H9 (cell line): ENCODE results near the gene KANSL1. TPM values are rescaled to one million over a fixed set of nuclear protein-coding genes. Genes with fewer than 3 reads are reported as not detected.

ENCODE experiments used
- DNase-seq: peaks from one replicate; pipeline ENCODE4 v3.0.0-alpha.2; 2017
- H2AFZ ChIP-seq: one replicate; pipeline ENCODE4 v1.6.1; 2013; ENCODE audit warnings: mild to moderate bottlenecking, low read length, control low read depth, moderate library complexity
- H2AK5ac ChIP-seq: 2 replicates; pipeline ENCODE4 v1.6.1; 2013; ENCODE audit warnings: low read length, control low read depth, mixed read lengths; ENCODE audit not compliant: insufficient read length
- H2BK120ac ChIP-seq: one replicate; pipeline ENCODE4 v1.6.1; 2013; ENCODE audit warnings: low read depth, mild to moderate bottlenecking, low read length, control low read depth, inconsistent platforms; ENCODE audit not compliant: poor library complexity, severe bottlenecking
- H2BK12ac ChIP-seq: 2 replicates; pipeline ENCODE4 v1.6.1; 2013; ENCODE audit warnings: low read length, control low read depth, mixed read lengths, low read depth; ENCODE audit not compliant: insufficient read length
- H2BK15ac ChIP-seq: 2 replicates; pipeline ENCODE4 v1.6.1; 2013; ENCODE audit warnings: low read depth, low read length, control low read depth
- H2BK20ac ChIP-seq: one replicate; pipeline ENCODE4 v1.6.1; 2013; ENCODE audit warnings: low read depth, mild to moderate bottlenecking, low read length, control low read depth, inconsistent platforms; ENCODE audit not compliant: poor library complexity, severe bottlenecking
- H2BK5ac ChIP-seq: 2 replicates; pipeline ENCODE4 v1.6.1; 2013; ENCODE audit warnings: low read length, control low read depth, mixed read lengths; ENCODE audit not compliant: insufficient read length
- H3K14ac ChIP-seq: 2 replicates; pipeline ENCODE4 v1.6.1; 2013; ENCODE audit warnings: low read length, control low read depth; ENCODE audit not compliant: insufficient read depth
- H3K18ac ChIP-seq: 2 replicates; pipeline ENCODE4 v1.6.1; 2013; ENCODE audit warnings: low read depth, mild to moderate bottlenecking, mixed read lengths, low read length, control low read depth; ENCODE audit not compliant: insufficient read length
- H3K23ac ChIP-seq: 2 replicates; pipeline ENCODE4 v1.6.1; 2013; ENCODE audit warnings: low read length, control low read depth, mixed read lengths, low read depth; ENCODE audit not compliant: insufficient read length
- H3K23me2 ChIP-seq: 2 replicates; pipeline ENCODE4 v1.6.1; 2013; ENCODE audit warnings: low read depth, mild to moderate bottlenecking, mixed read lengths, low read length, control low read depth; ENCODE audit not compliant: insufficient read length, poor library complexity, severe bottlenecking
- H3K27ac ChIP-seq: 2 replicates; pipeline ENCODE4 v1.5.1; 2013; ENCODE audit warnings: low read length, control low read depth, mixed read lengths, low read depth; ENCODE audit not compliant: insufficient read length
- H3K27me3 ChIP-seq: 2 replicates; pipeline ENCODE4 v1.6.1; 2013; ENCODE audit warnings: low read length, control low read depth, inconsistent platforms; ENCODE audit not compliant: insufficient read depth
- H3K4ac ChIP-seq: 2 replicates; pipeline ENCODE4 v1.6.1; 2013; ENCODE audit warnings: low read depth, mild to moderate bottlenecking, control low read depth, inconsistent platforms, low read length, moderate library complexity
- H3K4me1 ChIP-seq: 2 replicates; pipeline ENCODE4 v1.6.1; 2013; ENCODE audit warnings: low read length, control low read depth, inconsistent platforms; ENCODE audit not compliant: insufficient read depth
- H3K4me2 ChIP-seq: 2 replicates; pipeline ENCODE4 v1.6.1; 2013; ENCODE audit warnings: low read length, control low read depth, mixed read lengths; ENCODE audit not compliant: insufficient read length, insufficient read depth
- H3K56ac ChIP-seq: 2 replicates; pipeline ENCODE4 v1.6.1; 2013; ENCODE audit warnings: low read depth, mild to moderate bottlenecking, mixed read lengths, low read length, control low read depth; ENCODE audit not compliant: insufficient read length
- H3K79me1 ChIP-seq: 2 replicates; pipeline ENCODE4 v1.6.1; 2013; ENCODE audit warnings: low read depth, mild to moderate bottlenecking, moderate library complexity, low read length, control low read depth, inconsistent platforms; ENCODE audit not compliant: insufficient read depth, poor library complexity, severe bottlenecking
- H3K79me2 ChIP-seq: 2 replicates; pipeline ENCODE4 v1.6.1; 2013; ENCODE audit warnings: low read length, control low read depth, inconsistent platforms; ENCODE audit not compliant: insufficient read depth
- H3K9ac ChIP-seq: 2 replicates; pipeline ENCODE4 v1.6.1; 2013; ENCODE audit warnings: low read length, control low read depth, mixed read lengths; ENCODE audit not compliant: insufficient read length; ENCODE audit errors: extremely low read depth
- H3K9me3 ChIP-seq: one replicate; pipeline ENCODE4 v1.6.1; 2013; ENCODE audit warnings: low read depth, low read length, inconsistent platforms; ENCODE audit not compliant: control insufficient read depth
- H3T11ph ChIP-seq: one replicate; pipeline ENCODE4 v1.6.1; 2013; ENCODE audit warnings: mild to moderate bottlenecking, low read length, control low read depth, inconsistent platforms
- H4K20me1 ChIP-seq: one replicate; pipeline ENCODE4 v1.6.1; 2013; ENCODE audit not compliant: control insufficient read depth, insufficient read length, insufficient read depth
- H4K5ac ChIP-seq: 2 replicates; pipeline ENCODE4 v1.6.1; 2013; ENCODE audit warnings: low read depth, mild to moderate bottlenecking, mixed read lengths, low read length, control low read depth; ENCODE audit not compliant: insufficient read length
- H4K8ac ChIP-seq: replicated peaks from 2 replicates; pipeline ENCODE4 v1.6.1; 2013; ENCODE audit warnings: low read length, control low read depth, mixed read lengths, low read depth; ENCODE audit not compliant: insufficient read length
- H4K91ac ChIP-seq: 2 replicates; pipeline ENCODE4 v1.6.1; 2013; ENCODE audit warnings: low read depth, mild to moderate bottlenecking, moderate library complexity, mixed read lengths, low read length, control low read depth; ENCODE audit not compliant: insufficient read length
- H3K27ac Mint-ChIP-seq, 3 experiments: 2 replicates in 2 of 3; 3 replicates in 1 of 3; pipeline ENCODE4 v1.8.0; 2020 to 2021; ENCODE audit warnings: mixed read lengths in 3 of 3, mild to moderate bottlenecking in 1 of 3, moderate library complexity in 1 of 3
- H3K27me3 Mint-ChIP-seq: 2 replicates; pipeline ENCODE4 v1.8.0; 2021; ENCODE audit warnings: low read depth, mild to moderate bottlenecking, moderate library complexity, mixed read lengths
- H3K36me3 Mint-ChIP-seq, 3 experiments: 2 replicates in 2 of 3; 3 replicates in 1 of 3; pipeline ENCODE4 v1.8.0; 2020 to 2021; ENCODE audit warnings: low read depth in 3 of 3, mixed read lengths in 3 of 3; ENCODE audit not compliant: insufficient read depth in 1 of 3
- H3K4me1 Mint-ChIP-seq, 2 experiments: 2 replicates each; pipeline ENCODE4 v1.8.0; 2020; ENCODE audit warnings: mixed read lengths in 2 of 2
- H3K4me3 Mint-ChIP-seq, 2 experiments: 2 replicates in 1 of 2; 3 replicates in 1 of 2; pipeline ENCODE4 v1.8.0; 2020 to 2021; ENCODE audit warnings: mild to moderate bottlenecking in 2 of 2, mixed read lengths in 2 of 2, moderate library complexity in 1 of 2
- H3K9me3 Mint-ChIP-seq, 2 experiments: 2 replicates in 1 of 2; 3 replicates in 1 of 2; pipeline ENCODE4 v1.8.0; 2020; ENCODE audit warnings: mild to moderate bottlenecking in 2 of 2, mixed read lengths in 2 of 2, moderate library complexity in 1 of 2
- CTCF ChIP-seq: fragments of 200-600 bp; sonication (generic); conservative IDR thresholded peaks from 3 replicates; pipeline ENCODE4 v1.8.0; 2021; ENCODE audit warnings: antibody characterized with exemption, mild to moderate bottlenecking
- WGBS: extraction: QIAGEN DNeasy Blood & Tissue Kit; methylation state at CpG from one replicate; pipeline ENCODE4 v1.1.7; 2013; ENCODE audit warnings: missing lambda C conversion rate, low lambda C conversion rate, mixed read lengths; ENCODE audit not compliant: insufficient read length; ENCODE audit errors: extremely low coverage; 5-methylcytosine and 5-hydroxymethylcytosine counted together
- total RNA-seq: library from RNA; stranded (reverse); gene quantifications from 2 replicates; pipeline ENCODE4 v1.2.1, GENCODE V29; 2021

Gene KANSL1
- total RNA-seq, 1 experiment from 2014 or later, result 114 TPM

GRCh38 chr17:46108550-46109110 is 84.6 kb downstream of the KANSL1 start:
- no peak for DNase-seq
- Histone ChIP-seq H3K9ac (no peak overlapping the region), H3T11ph (no peak overlapping the region), H3K23ac (no peak overlapping the region), H3K79me2 (peaks cover 50% of the 10 kb centered on the region; the same call in 1 of the 2 replicates), H4K20me1 (no peaks in the 10 kb centered on the region), H3K79me1 (peaks cover 4% of the 10 kb centered on the region), H3K9me3 (no peaks in the 10 kb centered on the region), H2AK5ac (no peak overlapping the region), H2AFZ (no peak overlapping the region), H2BK120ac (no peak overlapping the region), H3K27me3 (no peaks in the 10 kb centered on the region), H4K91ac (no peak overlapping the region), H3K4me1 (peaks cover 5% of the 10 kb centered on the region; the same call in 1 of the 2 replicates), H3K14ac (no peak overlapping the region), H2BK12ac (no peak overlapping the region), H4K5ac (no peak overlapping the region), H2BK5ac (no peak overlapping the region), H3K27ac (no peak overlapping the region), H2BK20ac (no peak overlapping the region), H3K23me2 (no peaks in the 10 kb centered on the region), H3K4me2 (no peak overlapping the region), H4K8ac (no peak overlapping the region), H3K4ac (no peak overlapping the region), H3K18ac (no peak overlapping the region), H2BK15ac (no peak overlapping the region), H3K56ac (no peak overlapping the region)
- Mint-ChIP-seq H3K4me1 (peaks cover 64 to 73% of the 10 kb centered on the region in 2 experiments), H3K9me3 (no peaks in the 10 kb centered on the region), H3K27me3 (no peaks in the 10 kb centered on the region), H3K27ac (peak overlapping the region; percentile 45 to 78 (median 56); a peak in 5 of 7 replicates), H3K4me3 (no peak overlapping the region), H3K36me3 (no peaks in the 10 kb centered on the region; a peak in 1 of 7 replicates)
- no peak for TF ChIP-seq CTCF
- WGBS, result no CpG with 5 or more reads among the region's 4 CpGs
